ENCODE measurements around the gene MON2. TPM values are rescaled to one million over a fixed set of nuclear protein-coding genes. Genes with fewer than 3 reads are reported as not detected.

The MON2 gene
- total RNA-seq: 10 to 100 TPM; 82.0 to 88.5 TPM
- 10 to 100 TPM; 13.5 to 20.2 TPM for polyA plus RNA-seq

- Mint-ChIP-seq H3K27ac (peak within 1 kb of the TSS; percentile 85 to 99 (median 97)), H3K4me1 (peaks cover 19 to 31% (median 23%) of the 10 kb centered on the region in 4 donors), H3K9me3 (peaks cover 0 to 15% (median 13%) of the 10 kb centered on the region in 8 donors), H3K4me3 (peak within 1 kb of the TSS; percentile 83 to 97 (median 94)), H3K27me3 (peaks cover 0 to 3% of the 10 kb centered on the region in 2 donors), H3K36me3 (peaks cover 4 to 16% of the 10 kb centered on the region in 2 donors)
- H3K9me3 ChIP-seq (ENCODE audit: control insufficient read depth in 1 of 2, low read length in 2 of 2): no peaks in the 10 kb centered on the region
- H3K36me3 ChIP-seq (ENCODE audit: insufficient read depth, low read length): no peaks in the 10 kb centered on the region
- POLR2A ChIA-PET (ENCODE audit: partially characterized antibody): interaction anchor here (1.1 to 3.9 kb wide), 5 partner anchors 32 to 207 kb away, joined by 4 to 38 read pairs (median 6); partner anchors contain the start of gene USP15
- peak; percentile 86 to 88 (median 87) for DNase-seq
- intact Hi-C loops (cut with micrococcal nuclease): loop anchor here (1.0 kb wide), 3 partner anchors 33 to 207 kb away; partner anchors contain the start of gene USP15
- H3K4me1 ChIP-seq (ENCODE audit: insufficient read depth, low read length): peaks cover 42% of the 10 kb centered on the region
- peak within 1 kb of the TSS; percentile 91 for H3K27ac ChIP-seq (ENCODE audit: low read depth, low read length)
- CTCF ChIA-PET (ENCODE audit: partially characterized antibody): interaction anchor here (0.9 to 3.8 kb wide), 5 partner anchors 9 to 207 kb away, joined by 3 to 38 read pairs (median 4); no protein-coding TSS in a partner anchor
- no peaks in the 10 kb centered on the region for H3K27me3 ChIP-seq (ENCODE audit: insufficient read depth, low read length)
- peak within 1 kb of the TSS; percentile 72 to 83 for H3K4me3 ChIP-seq (ENCODE audit: low read length in 2 of 2)
Measured at GRCh38 chr12:62466594-62467491, at the start of gene MON2. MON2 (plus strand) TSS chr12:62466826; CDS start chr12:62467208, 382 bp downstream.

DNA sequence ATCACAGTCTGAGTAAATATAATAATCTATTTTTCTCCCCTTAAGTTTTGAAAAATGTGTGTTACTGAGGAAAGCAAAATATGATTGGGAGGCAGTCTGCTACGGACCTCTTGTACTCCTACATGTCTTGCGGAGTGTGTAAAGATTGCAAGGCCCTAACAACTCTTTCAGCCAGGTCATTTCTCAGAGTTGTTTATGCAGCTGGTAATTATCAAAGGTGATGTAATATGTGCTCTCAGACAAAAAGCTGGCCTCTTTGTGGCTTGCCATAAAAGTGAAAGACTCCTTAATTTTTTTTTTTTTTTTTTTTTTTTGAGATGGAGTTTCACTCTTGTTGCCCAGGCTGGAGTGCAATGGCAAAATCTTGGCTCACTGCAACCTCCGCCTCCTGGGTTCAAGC, 40.5 kb upstream of the MON2 start:
- intact Hi-C loops (cut with micrococcal nuclease): no loop called here
- Histone ChIP-seq H3K27me3 (ENCODE audit: insufficient read depth, low read length) (no peaks in the 10 kb centered on the region), H3K4me1 (ENCODE audit: insufficient read depth, low read length) (no peaks in the 10 kb centered on the region), H3K36me3 (ENCODE audit: insufficient read depth, low read length) (no peaks in the 10 kb centered on the region), H3K4me3 (ENCODE audit: low read length in 2 of 2) (no peak overlapping the region), H3K27ac (ENCODE audit: low read depth, low read length) (no peak overlapping the region), H3K9me3 (ENCODE audit: control insufficient read depth in 1 of 2, low read length in 2 of 2) (no peaks in the 10 kb centered on the region)
- Mint-ChIP-seq H3K27me3 (peaks cover 5 to 6% of the 10 kb centered on the region in 2 donors), H3K9me3 (peaks cover 7 to 59% (median 46%) of the 10 kb centered on the region in 8 donors), H3K4me3 (no peak overlapping the region), H3K27ac (no peak overlapping the region), H3K4me1 (no peaks in the 10 kb centered on the region), H3K36me3 (peaks cover 7 to 11% of the 10 kb centered on the region in 2 donors)
- CTCF ChIA-PET (ENCODE audit: partially characterized antibody): no interaction called here
- DNase-seq: no peak
- POLR2A ChIA-PET (ENCODE audit: partially characterized antibody): no interaction called here

DNA sequence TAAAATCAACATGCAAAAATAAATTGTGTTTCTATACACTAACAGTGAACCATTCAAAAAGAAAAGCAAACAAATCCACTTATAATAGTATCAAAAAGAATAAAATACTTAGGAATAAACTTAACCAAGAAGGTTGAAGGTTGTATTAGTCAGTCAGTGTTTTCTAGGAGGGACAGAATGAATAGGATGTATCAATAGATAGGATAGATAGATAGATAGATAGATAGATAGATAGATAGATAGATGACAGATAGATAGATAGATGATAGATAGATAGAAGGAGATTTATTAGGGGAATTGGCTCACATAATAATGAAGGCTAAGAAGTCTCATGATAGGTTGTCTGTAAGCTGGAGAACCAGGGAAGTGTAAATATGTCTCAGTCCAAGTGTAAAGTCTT, 37.2 kb upstream of the MON2 start:
- H3K4me3 Mint-ChIP-seq: no peak overlapping the region
- ChIA-PET POLR2A (ENCODE audit: partially characterized antibody) (no interaction called here), CTCF (ENCODE audit: partially characterized antibody) (no interaction called here)
- peaks cover 2% of the 10 kb centered on the region for H3K4me1 ChIP-seq (ENCODE audit: insufficient read depth, low read length)
- H3K36me3 ChIP-seq (ENCODE audit: insufficient read depth, low read length): no peaks in the 10 kb centered on the region
- peaks cover 4 to 28% (median 23%) of the 10 kb centered on the region in 8 donors for H3K9me3 Mint-ChIP-seq
- peaks cover 6 to 9% of the 10 kb centered on the region in 2 donors for H3K27me3 Mint-ChIP-seq
- no peak overlapping the region for H3K27ac ChIP-seq (ENCODE audit: low read depth, low read length)
- no peak for DNase-seq
- H3K9me3 ChIP-seq (ENCODE audit: control insufficient read depth in 1 of 2, low read length in 2 of 2): no peaks in the 10 kb centered on the region
- no peak overlapping the region for H3K4me3 ChIP-seq (ENCODE audit: low read length in 2 of 2)
- H3K27ac Mint-ChIP-seq: no peak overlapping the region
- peaks cover 4% of the 10 kb centered on the region for H3K27me3 ChIP-seq (ENCODE audit: insufficient read depth, low read length)
- H3K36me3 Mint-ChIP-seq: peaks cover 0 to 11% of the 10 kb centered on the region in 2 donors
- H3K4me1 Mint-ChIP-seq: peaks cover under 1 to 3% (median under 1%) of the 10 kb centered on the region in 4 donors
- intact Hi-C loops (cut with micrococcal nuclease): no loop called here

GRCh38 chr12:62434494-62435302, 31.9 kb upstream of the MON2 start:
- peaks cover 8 to 21% (median 16%) of the 10 kb centered on the region in 4 donors for H3K4me1 Mint-ChIP-seq
- peak overlapping the region in 3 of 7 donors; percentile 10 to 33 (median 29) for H3K27ac Mint-ChIP-seq
- Histone ChIP-seq H3K4me3 (ENCODE audit: low read length in 2 of 2) (peak overlapping the region; percentile 64 to 78), H3K27me3 (ENCODE audit: insufficient read depth, low read length) (peaks cover 11% of the 10 kb centered on the region), H3K27ac (ENCODE audit: low read depth, low read length) (no peak overlapping the region), H3K4me1 (ENCODE audit: insufficient read depth, low read length) (peaks cover 21% of the 10 kb centered on the region), H3K36me3 (ENCODE audit: insufficient read depth, low read length) (no peaks in the 10 kb centered on the region), H3K9me3 (ENCODE audit: control insufficient read depth in 1 of 2, low read length in 2 of 2) (no peaks in the 10 kb centered on the region)
- H3K4me3 Mint-ChIP-seq: peak overlapping the region; percentile 79 to 90 (median 86)
- H3K9me3 Mint-ChIP-seq: no peaks in the 10 kb centered on the region
- POLR2A ChIA-PET (ENCODE audit: partially characterized antibody): interaction anchor here (0.6 to 2.6 kb wide), 3 partner anchors 21 to 169 kb away, joined by 3 to 11 read pairs (median 4); partner anchors contain the start of gene MON2
- H3K27me3 Mint-ChIP-seq: peaks cover 5 to 10% of the 10 kb centered on the region in 2 donors
- intact Hi-C loops (cut with micrococcal nuclease): loop anchor here (1.0 to 5.0 kb wide), 2 partner anchors 32 to 93 kb away; partner anchors contain the start of gene MON2
- CTCF ChIA-PET (ENCODE audit: partially characterized antibody): interaction anchor here (0.7 to 6.6 kb wide), 12 partner anchors 8 to 379 kb away, joined by 3 to 162 read pairs (median 4); partner anchors contain the start of gene MON2
- peak in 1 of 5 donors; percentile 5 for DNase-seq
- H3K36me3 Mint-ChIP-seq: no peaks in the 10 kb centered on the region

GRCh38 chr12:62435303-62436163, 31.1 kb upstream of the MON2 start:
- Histone ChIP-seq H3K4me1 (ENCODE audit: insufficient read depth, low read length) (peaks cover 21% of the 10 kb centered on the region), H3K36me3 (ENCODE audit: insufficient read depth, low read length) (no peaks in the 10 kb centered on the region), H3K4me3 (ENCODE audit: low read length in 2 of 2) (peak overlapping the region; percentile 64 to 78), H3K27ac (ENCODE audit: low read depth, low read length) (no peak overlapping the region), H3K27me3 (ENCODE audit: insufficient read depth, low read length) (peaks cover 11% of the 10 kb centered on the region), H3K9me3 (ENCODE audit: control insufficient read depth in 1 of 2, low read length in 2 of 2) (no peaks in the 10 kb centered on the region)
- CTCF ChIA-PET (ENCODE audit: partially characterized antibody): interaction anchor here (0.7 to 6.6 kb wide), 18 partner anchors 8 to 378 kb away, joined by 3 to 162 read pairs (median 6); partner anchors contain the start of gene MON2
- Mint-ChIP-seq H3K27ac (peak overlapping the region in 3 of 7 donors; percentile 2 to 33 (median 29)), H3K9me3 (no peaks in the 10 kb centered on the region), H3K4me3 (peak overlapping the region; percentile 79 to 90 (median 86)), H3K27me3 (peaks cover 5 to 6% of the 10 kb centered on the region in 2 donors), H3K4me1 (peaks cover 8 to 21% (median 16%) of the 10 kb centered on the region in 4 donors), H3K36me3 (no peaks in the 10 kb centered on the region)
- POLR2A ChIA-PET (ENCODE audit: partially characterized antibody): interaction anchor here (0.6 to 2.6 kb wide), 3 partner anchors 22 to 168 kb away, joined by 3 to 11 read pairs (median 4); partner anchors contain the start of gene MON2
- DNase-seq: peak in 4 of 5 donors; percentile 17 to 22 (median 20)
- intact Hi-C loops (cut with micrococcal nuclease): loop anchor here (5.0 kb wide), 1 partner anchor 92 kb away; no protein-coding TSS in a partner anchor

- Histone ChIP-seq H3K36me3 (ENCODE audit: insufficient read depth, low read length) (no peaks in the 10 kb centered on the region), H3K27ac (ENCODE audit: low read depth, low read length) (no peak overlapping the region), H3K4me3 (ENCODE audit: low read length in 2 of 2) (peak overlapping the region in 1 of 2 donors; percentile 64), H3K4me1 (ENCODE audit: insufficient read depth, low read length) (peaks cover 21% of the 10 kb centered on the region), H3K9me3 (ENCODE audit: control insufficient read depth in 1 of 2, low read length in 2 of 2) (no peaks in the 10 kb centered on the region), H3K27me3 (ENCODE audit: insufficient read depth, low read length) (peaks cover 11% of the 10 kb centered on the region)
- Mint-ChIP-seq H3K27me3 (peaks cover 3 to 6% of the 10 kb centered on the region in 2 donors), H3K36me3 (no peaks in the 10 kb centered on the region), H3K9me3 (peaks cover 0 to 4% (median 0%) of the 10 kb centered on the region in 8 donors), H3K4me3 (peak overlapping the region in 7 of 8 donors; percentile 46 to 90 (median 86)), H3K4me1 (peaks cover 8 to 21% (median 16%) of the 10 kb centered on the region in 4 donors), H3K27ac (no peak overlapping the region)
- intact Hi-C loops (cut with micrococcal nuclease): loop anchor here (5.0 kb wide), 1 partner anchor 91 kb away; no protein-coding TSS in a partner anchor
- CTCF ChIA-PET (ENCODE audit: partially characterized antibody): interaction anchor here (1.2 to 6.6 kb wide), 13 partner anchors 8 to 377 kb away, joined by 3 to 162 read pairs (median 7); partner anchors contain the start of gene MON2
- DNase-seq: no peak
- POLR2A ChIA-PET (ENCODE audit: partially characterized antibody): interaction anchor here (1.2 to 2.6 kb wide), 2 partner anchors 167 to 358 kb away, joined by 3 to 11 read pairs; no protein-coding TSS in a partner anchor
Measured at GRCh38 chr12:62436164-62436503, 30.5 kb upstream of the MON2 start.

All from CD4-positive, alpha-beta memory T cell (primary cell).